Measurements from ENCODE around the gene KNL1. TPM values are rescaled to one million over a fixed set of nuclear protein-coding genes. Genes with fewer than 3 reads are reported as not detected.

KNL1 gene
- total RNA-seq, 2 experiments from 2014 or later, result 31.0 to 32.7 TPM

GRCh38 chr15:40684381-40684780, 90.3 kb downstream of the KNL1 start:
- Mint-ChIP-seq H3K9me3 (no peaks in the 10 kb centered on the region), H3K36me3 (ENCODE audit: low read depth) (no peaks in the 10 kb centered on the region)
- CTCF ChIA-PET, result interaction anchor here (0.6 to 1.1 kb wide), 3 partner anchors 13 to 119 kb away, joined by 3 read pairs; partner anchors contain the start of gene C15orf62

GRCh38 chr15:40685376-40685775, 91.3 kb downstream of the KNL1 start:
- Mint-ChIP-seq H3K27ac (no peak overlapping the region), H3K27me3 (ENCODE audit: low read depth) (no peaks in the 10 kb centered on the region), H3K36me3 (ENCODE audit: low read depth) (no peaks in the 10 kb centered on the region), H3K4me3 (no peak overlapping the region), H3K9me3 (no peaks in the 10 kb centered on the region), H3K4me1 (ENCODE audit: low read depth) (no peaks in the 10 kb centered on the region)
- DNase-seq, result no peak
- CTCF ChIA-PET, result interaction anchor here (1.1 kb wide), 1 partner anchor 84 kb away, joined by 3 read pairs; the partner anchor contains the start of gene C15orf62
- intact Hi-C loops (cut with micrococcal nuclease), result no loop called here

More at GRCh38 chr15:40684381-40684780, 90.3 kb downstream of the KNL1 start:
- DNase-seq, result no peak
- H3K27ac Mint-ChIP-seq, result no peak overlapping the region
- H3K4me3 Mint-ChIP-seq, result no peak overlapping the region
- H3K27me3 Mint-ChIP-seq (ENCODE audit: low read depth), result no peaks in the 10 kb centered on the region
- intact Hi-C loops (cut with micrococcal nuclease), result no loop called here
- no peaks in the 10 kb centered on the region for H3K4me1 Mint-ChIP-seq (ENCODE audit: low read depth)

- H3K27ac Mint-ChIP-seq, result no peak overlapping the region
- peaks cover 4% of the 10 kb centered on the region for H3K36me3 Mint-ChIP-seq (ENCODE audit: low read depth)
- H3K4me3 Mint-ChIP-seq, result no peak overlapping the region
- no peaks in the 10 kb centered on the region for H3K27me3 Mint-ChIP-seq (ENCODE audit: low read depth)
- H3K9me3 Mint-ChIP-seq, result no peaks in the 10 kb centered on the region
- intact Hi-C loops (cut with micrococcal nuclease), result no loop called here
- H3K4me1 Mint-ChIP-seq (ENCODE audit: low read depth), result peaks cover 8% of the 10 kb centered on the region
- no peak for DNase-seq
- CTCF ChIA-PET, result no interaction called here
Measured at GRCh38 chr15:40688932-40689799, 95.1 kb downstream of the KNL1 start.

GRCh38 chr15:40691737-40692136, 97.7 kb downstream of the KNL1 start:
- H3K4me3 Mint-ChIP-seq, result no peak overlapping the region
- intact Hi-C loops (cut with micrococcal nuclease), result no loop called here
- H3K27ac Mint-ChIP-seq, result peak overlapping the region; percentile 3
- CTCF ChIA-PET, result interaction anchor here (1.0 kb wide), 1 partner anchor 12 kb away, joined by 4 read pairs; no protein-coding TSS in a partner anchor
- peaks cover 14% of the 10 kb centered on the region for H3K36me3 Mint-ChIP-seq (ENCODE audit: low read depth)
- H3K27me3 Mint-ChIP-seq (ENCODE audit: low read depth), result no peaks in the 10 kb centered on the region
- no peaks in the 10 kb centered on the region for H3K9me3 Mint-ChIP-seq
- DNase-seq, result no peak
- peaks cover 19% of the 10 kb centered on the region for H3K4me1 Mint-ChIP-seq (ENCODE audit: low read depth)

GRCh38 chr15:40693904-40694687, 100.0 kb downstream of the KNL1 start:
- H3K9me3 Mint-ChIP-seq, result no peaks in the 10 kb centered on the region
- H3K36me3 Mint-ChIP-seq (ENCODE audit: low read depth), result peaks cover 25% of the 10 kb centered on the region
- no peaks in the 10 kb centered on the region for H3K27me3 Mint-ChIP-seq (ENCODE audit: low read depth)
- DNase-seq, result peak; percentile 24
- peak overlapping the region; percentile 99 for H3K27ac Mint-ChIP-seq
- CTCF ChIA-PET, result interaction anchor here (0.6 to 3.4 kb wide), 11 partner anchors 15 to 449 kb away, joined by 3 to 15 read pairs (median 4); partner anchors contain the start of gene VPS18
- intact Hi-C loops (cut with micrococcal nuclease), result loop anchor here (1.0 to 2.0 kb wide), 6 partner anchors 51 to 537 kb away; partner anchors contain the start of genes C15orf62, CCDC32, CHP1 and GCHFR
- peaks cover 25% of the 10 kb centered on the region for H3K4me1 Mint-ChIP-seq (ENCODE audit: low read depth)
- peak overlapping the region; percentile 99 for H3K4me3 Mint-ChIP-seq

GRCh38 chr15:40694688-40695468, 100.8 kb downstream of the KNL1 start, which contains the start of gene RAD51:
Gene RAD51 (plus strand): TSS chr15:40695174. CDS start chr15:40698759, 3,585 bp downstream.
- intact Hi-C loops (cut with micrococcal nuclease), result loop anchor here (1.0 to 5.0 kb wide), 15 partner anchors 16 to 637 kb away; partner anchors contain the start of genes C15orf62, CCDC32, CHP1 and DNAJC17
- no peaks in the 10 kb centered on the region for H3K27me3 Mint-ChIP-seq (ENCODE audit: low read depth)
- peak within 1 kb of the TSS; percentile 99 for H3K4me3 Mint-ChIP-seq
- no peaks in the 10 kb centered on the region for H3K9me3 Mint-ChIP-seq
- CTCF ChIA-PET, result interaction anchor here (1.0 to 3.4 kb wide), 8 partner anchors 14 to 200 kb away, joined by 3 to 15 read pairs (median 4); partner anchors contain the start of gene VPS18
- peaks cover 25% of the 10 kb centered on the region for H3K4me1 Mint-ChIP-seq (ENCODE audit: low read depth)
- peaks cover 32% of the 10 kb centered on the region for H3K36me3 Mint-ChIP-seq (ENCODE audit: low read depth)
- H3K27ac Mint-ChIP-seq, result peak within 1 kb of the TSS; percentile 99
- DNase-seq, result peak; percentile 96

GRCh38 chr15:40695469-40695890, 101.4 kb downstream of the KNL1 start:
- H3K36me3 Mint-ChIP-seq (ENCODE audit: low read depth), result peaks cover 37% of the 10 kb centered on the region
- no peaks in the 10 kb centered on the region for H3K9me3 Mint-ChIP-seq
- peaks cover 25% of the 10 kb centered on the region for H3K4me1 Mint-ChIP-seq (ENCODE audit: low read depth)
- CTCF ChIA-PET, result interaction anchor here (1.0 to 3.4 kb wide), 7 partner anchors 13 to 199 kb away, joined by 3 to 15 read pairs (median 5); partner anchors contain the start of gene VPS18
- intact Hi-C loops (cut with micrococcal nuclease), result loop anchor here (1.0 to 5.0 kb wide), 11 partner anchors 16 to 637 kb away; partner anchors contain the start of genes DNAJC17, GCHFR, INO80 and KNL1
- peak overlapping the region; percentile 99 for H3K27ac Mint-ChIP-seq
- no peaks in the 10 kb centered on the region for H3K27me3 Mint-ChIP-seq (ENCODE audit: low read depth)
- H3K4me3 Mint-ChIP-seq, result peak overlapping the region; percentile 99
- DNase-seq, result peak; percentile 28

GRCh38 chr15:40696228-40696627, 102.2 kb downstream of the KNL1 start:
- CTCF ChIA-PET, result interaction anchor here (0.6 to 1.2 kb wide), 2 partner anchors 16 to 96 kb away, joined by 3 read pairs; no protein-coding TSS in a partner anchor
- intact Hi-C loops (cut with micrococcal nuclease), result loop anchor here (5.0 kb wide), 2 partner anchors 91 to 636 kb away; partner anchors contain the start of genes NUSAP1 and OIP5
- peak overlapping the region; percentile 99 for H3K4me3 Mint-ChIP-seq
- H3K27me3 Mint-ChIP-seq (ENCODE audit: low read depth), result no peaks in the 10 kb centered on the region
- no peak overlapping the region for H3K27ac Mint-ChIP-seq
- H3K4me1 Mint-ChIP-seq (ENCODE audit: low read depth), result peaks cover 25% of the 10 kb centered on the region
- H3K36me3 Mint-ChIP-seq (ENCODE audit: low read depth), result peaks cover 44% of the 10 kb centered on the region
- DNase-seq, result no peak
- no peaks in the 10 kb centered on the region for H3K9me3 Mint-ChIP-seq

- H3K36me3 Mint-ChIP-seq (ENCODE audit: low read depth), result peaks cover 49% of the 10 kb centered on the region
- H3K27ac Mint-ChIP-seq, result no peak overlapping the region
- peaks cover 25% of the 10 kb centered on the region for H3K4me1 Mint-ChIP-seq (ENCODE audit: low read depth)
- intact Hi-C loops (cut with micrococcal nuclease), result loop anchor here (5.0 kb wide), 2 partner anchors 89 to 634 kb away; partner anchors contain the start of genes NUSAP1 and OIP5
- H3K4me3 Mint-ChIP-seq, result no peak overlapping the region
- H3K27me3 Mint-ChIP-seq (ENCODE audit: low read depth), result no peaks in the 10 kb centered on the region
- CTCF ChIA-PET, result interaction anchor here (0.6 kb wide), 1 partner anchor 14 kb away, joined by 3 read pairs; no protein-coding TSS in a partner anchor
- no peak for DNase-seq
- H3K9me3 Mint-ChIP-seq, result no peaks in the 10 kb centered on the region
Measured at GRCh38 chr15:40697916-40698315, 103.9 kb downstream of the KNL1 start.

- Mint-ChIP-seq H3K4me3 (no peak overlapping the region), H3K27me3 (ENCODE audit: low read depth) (no peaks in the 10 kb centered on the region), H3K9me3 (no peaks in the 10 kb centered on the region), H3K36me3 (ENCODE audit: low read depth) (peaks cover 65% of the 10 kb centered on the region), H3K27ac (no peak overlapping the region), H3K4me1 (ENCODE audit: low read depth) (peaks cover 5% of the 10 kb centered on the region)
- intact Hi-C loops (cut with micrococcal nuclease), result no loop called here
- CTCF ChIA-PET, result no interaction called here
- DNase-seq, result no peak
Measured at GRCh38 chr15:40702077-40702476, 108.0 kb downstream of the KNL1 start.

GRCh38 chr15:40706121-40706520, 112.1 kb downstream of the KNL1 start:
- H3K9me3 Mint-ChIP-seq, result no peaks in the 10 kb centered on the region
- H3K4me1 Mint-ChIP-seq (ENCODE audit: low read depth), result no peaks in the 10 kb centered on the region
- intact Hi-C loops (cut with micrococcal nuclease), result no loop called here
- H3K4me3 Mint-ChIP-seq, result no peak overlapping the region
- no peak overlapping the region for H3K27ac Mint-ChIP-seq
- no peak for DNase-seq
- no peaks in the 10 kb centered on the region for H3K27me3 Mint-ChIP-seq (ENCODE audit: low read depth)
- CTCF ChIA-PET, result no interaction called here
- H3K36me3 Mint-ChIP-seq (ENCODE audit: low read depth), result peaks cover 61% of the 10 kb centered on the region
